ENCODE data around the gene OR6B2. TPM values are rescaled to one million over a fixed set of nuclear protein-coding genes. Genes with fewer than 3 reads are reported as not detected.

Gene OR6B2
- polyA plus RNA-seq, 1 donor from 2014 or later: not detected

DNA sequence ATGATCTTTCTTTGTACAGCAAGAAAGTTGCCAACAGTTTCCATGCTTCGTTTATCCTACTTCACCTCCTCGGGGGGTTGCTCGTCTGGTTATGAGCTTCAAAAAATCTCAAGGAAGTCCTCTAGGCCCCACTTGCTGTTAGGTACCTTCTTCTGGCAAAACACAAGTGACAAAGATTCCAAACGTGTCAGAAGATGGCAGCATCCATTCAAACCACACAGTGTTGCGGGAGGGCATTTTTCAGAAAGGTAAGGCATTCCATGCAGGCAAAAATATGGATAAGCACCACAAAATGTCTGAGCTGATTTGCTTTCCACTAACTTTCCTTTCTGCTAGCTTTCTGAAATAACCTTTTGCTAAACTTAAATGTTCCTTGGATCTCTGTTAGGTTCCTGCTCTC, 36.3 kb upstream of the OR6B2 start:
- no peaks in the 10 kb centered on the region for H3K79me2 ChIP-seq (replicated peaks; ENCODE audit: insufficient read depth, low read length)
- no peak overlapping the region for H3K9ac ChIP-seq (ENCODE audit: low read length)
- H2AFZ ChIP-seq (ENCODE audit: low read depth, low read length): no peak overlapping the region
- H3K27ac ChIP-seq (ENCODE audit: low read length): no peak overlapping the region
- no peaks in the 10 kb centered on the region for H3K9me3 ChIP-seq (ENCODE audit: low read length)
- H3K36me3 ChIP-seq (ENCODE audit: insufficient read depth, low read length): no peaks in the 10 kb centered on the region
- TF ChIP-seq, protein P1, sequence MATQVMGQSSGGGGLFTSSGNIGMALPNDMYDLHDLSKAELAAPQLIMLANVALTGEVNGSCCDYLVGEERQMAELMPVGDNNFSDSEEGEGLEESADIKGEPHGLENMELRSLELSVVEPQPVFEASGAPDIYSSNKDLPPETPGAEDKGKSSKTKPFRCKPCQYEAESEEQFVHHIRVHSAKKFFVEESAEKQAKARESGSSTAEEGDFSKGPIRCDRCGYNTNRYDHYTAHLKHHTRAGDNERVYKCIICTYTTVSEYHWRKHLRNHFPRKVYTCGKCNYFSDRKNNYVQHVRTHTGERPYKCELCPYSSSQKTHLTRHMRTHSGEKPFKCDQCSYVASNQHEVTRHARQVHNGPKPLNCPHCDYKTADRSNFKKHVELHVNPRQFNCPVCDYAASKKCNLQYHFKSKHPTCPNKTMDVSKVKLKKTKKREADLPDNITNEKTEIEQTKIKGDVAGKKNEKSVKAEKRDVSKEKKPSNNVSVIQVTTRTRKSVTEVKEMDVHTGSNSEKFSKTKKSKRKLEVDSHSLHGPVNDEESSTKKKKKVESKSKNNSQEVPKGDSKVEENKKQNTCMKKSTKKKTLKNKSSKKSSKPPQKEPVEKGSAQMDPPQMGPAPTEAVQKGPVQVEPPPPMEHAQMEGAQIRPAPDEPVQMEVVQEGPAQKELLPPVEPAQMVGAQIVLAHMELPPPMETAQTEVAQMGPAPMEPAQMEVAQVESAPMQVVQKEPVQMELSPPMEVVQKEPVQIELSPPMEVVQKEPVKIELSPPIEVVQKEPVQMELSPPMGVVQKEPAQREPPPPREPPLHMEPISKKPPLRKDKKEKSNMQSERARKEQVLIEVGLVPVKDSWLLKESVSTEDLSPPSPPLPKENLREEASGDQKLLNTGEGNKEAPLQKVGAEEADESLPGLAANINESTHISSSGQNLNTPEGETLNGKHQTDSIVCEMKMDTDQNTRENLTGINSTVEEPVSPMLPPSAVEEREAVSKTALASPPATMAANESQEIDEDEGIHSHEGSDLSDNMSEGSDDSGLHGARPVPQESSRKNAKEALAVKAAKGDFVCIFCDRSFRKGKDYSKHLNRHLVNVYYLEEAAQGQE (IDR thresholded peaks at IDR 0.05; ENCODE audit: borderline replicate concordance): no peak
- TF ChIP-seq SMC3 (conservative IDR thresholded peaks at IDR 0.05; ENCODE audit: poor library complexity) (no peak), MXI1 (conservative IDR thresholded peaks at IDR 0.05; ENCODE audit: poor library complexity, severe bottlenecking) (no peak), RAD21 (conservative IDR thresholded peaks at IDR 0.05) (no peak), TAF1 (IDR thresholded peaks at IDR 0.05; ENCODE audit: low read depth) (no peak), EZH2 (IDR thresholded peaks at IDR 0.05; ENCODE audit: borderline replicate concordance, insufficient read depth, low read length, poor library complexity, severe bottlenecking) (no peak), POLR2AphosphoS5 (IDR thresholded peaks at IDR 0.05) (no peak), EP300 (conservative IDR thresholded peaks at IDR 0.05; ENCODE audit: poor library complexity, severe bottlenecking) (no peak)
- TF ChIP-seq, protein P2, sequence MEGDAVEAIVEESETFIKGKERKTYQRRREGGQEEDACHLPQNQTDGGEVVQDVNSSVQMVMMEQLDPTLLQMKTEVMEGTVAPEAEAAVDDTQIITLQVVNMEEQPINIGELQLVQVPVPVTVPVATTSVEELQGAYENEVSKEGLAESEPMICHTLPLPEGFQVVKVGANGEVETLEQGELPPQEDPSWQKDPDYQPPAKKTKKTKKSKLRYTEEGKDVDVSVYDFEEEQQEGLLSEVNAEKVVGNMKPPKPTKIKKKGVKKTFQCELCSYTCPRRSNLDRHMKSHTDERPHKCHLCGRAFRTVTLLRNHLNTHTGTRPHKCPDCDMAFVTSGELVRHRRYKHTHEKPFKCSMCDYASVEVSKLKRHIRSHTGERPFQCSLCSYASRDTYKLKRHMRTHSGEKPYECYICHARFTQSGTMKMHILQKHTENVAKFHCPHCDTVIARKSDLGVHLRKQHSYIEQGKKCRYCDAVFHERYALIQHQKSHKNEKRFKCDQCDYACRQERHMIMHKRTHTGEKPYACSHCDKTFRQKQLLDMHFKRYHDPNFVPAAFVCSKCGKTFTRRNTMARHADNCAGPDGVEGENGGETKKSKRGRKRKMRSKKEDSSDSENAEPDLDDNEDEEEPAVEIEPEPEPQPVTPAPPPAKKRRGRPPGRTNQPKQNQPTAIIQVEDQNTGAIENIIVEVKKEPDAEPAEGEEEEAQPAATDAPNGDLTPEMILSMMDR (IDR thresholded peaks at IDR 0.05; ENCODE audit: poor library complexity, severe bottlenecking): no peak
- H3F3A ChIP-seq (ENCODE audit: insufficient read depth, low read length, poor library complexity, severe bottlenecking): no peaks in the 10 kb centered on the region
- H4K20me1 ChIP-seq (ENCODE audit: insufficient read depth): no peaks in the 10 kb centered on the region
- no peaks in the 10 kb centered on the region for H3K27me3 ChIP-seq (ENCODE audit: insufficient read depth, low read depth, low read length)
- no peak overlapping the region for H3K4me3 ChIP-seq (ENCODE audit: low read length)
- H3K4me2 ChIP-seq (ENCODE audit: low read length): no peak overlapping the region
- H3K9me2 ChIP-seq (ENCODE audit: insufficient read depth, low read length): no peaks in the 10 kb centered on the region

DNA sequence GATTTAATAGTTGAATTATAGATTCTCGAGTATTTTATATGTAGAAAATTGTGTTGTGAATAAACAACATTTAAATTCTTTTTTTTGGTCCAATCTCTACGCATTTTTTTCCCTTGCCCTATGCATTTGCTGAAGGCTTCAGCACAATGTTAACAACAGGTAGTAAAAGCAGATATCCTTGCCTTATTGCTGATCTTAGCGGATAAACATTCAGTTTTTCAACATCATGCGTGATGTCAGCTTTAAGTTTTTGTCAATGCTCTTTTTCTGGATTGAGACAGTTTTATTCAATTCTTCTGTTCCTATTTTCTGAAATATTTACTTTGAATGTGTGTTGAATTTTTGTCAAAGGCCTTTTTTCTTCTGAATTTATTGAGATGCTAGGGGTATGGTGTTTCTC, 34.7 kb upstream of the OR6B2 start:
- no peak overlapping the region for H3K4me2 ChIP-seq (ENCODE audit: low read length)
- H3F3A ChIP-seq (ENCODE audit: insufficient read depth, low read length, poor library complexity, severe bottlenecking): no peaks in the 10 kb centered on the region
- no peak overlapping the region for H3K27ac ChIP-seq (ENCODE audit: low read length)
- H3K9me2 ChIP-seq (ENCODE audit: insufficient read depth, low read length): no peaks in the 10 kb centered on the region
- H3K9me3 ChIP-seq (ENCODE audit: low read length): no peaks in the 10 kb centered on the region
- H3K9ac ChIP-seq (ENCODE audit: low read length): no peak overlapping the region
- no peaks in the 10 kb centered on the region for H3K27me3 ChIP-seq (ENCODE audit: insufficient read depth, low read depth, low read length)
- H4K20me1 ChIP-seq (ENCODE audit: insufficient read depth): no peaks in the 10 kb centered on the region
- no peaks in the 10 kb centered on the region for H3K79me2 ChIP-seq (replicated peaks; ENCODE audit: insufficient read depth, low read length)
- no peaks in the 10 kb centered on the region for H3K36me3 ChIP-seq (ENCODE audit: insufficient read depth, low read length)
- no peak overlapping the region for H2AFZ ChIP-seq (ENCODE audit: low read depth, low read length)
- no peak overlapping the region for H3K4me3 ChIP-seq (ENCODE audit: low read length)
- no peak for TF ChIP-seq RAD21 (conservative IDR thresholded peaks at IDR 0.05)
- no peak for TF ChIP-seq EP300 (conservative IDR thresholded peaks at IDR 0.05; ENCODE audit: poor library complexity, severe bottlenecking)
- no peak for TF ChIP-seq EZH2 (IDR thresholded peaks at IDR 0.05; ENCODE audit: borderline replicate concordance, insufficient read depth, low read length, poor library complexity, severe bottlenecking)

All from neural cell (in vitro differentiated cells).